ENCODE data around the gene GRIN3A.
"Not testable (repeated sequence)": the region's sequence is repeated elsewhere in the genome, so short reads cannot be mapped to it uniquely, and the experiment has no call there.

Gene GRIN3A

GRCh38 chr9:101578378-101578777, 160.1 kb downstream of the GRIN3A start:
- no peak for DNase-seq (ENCODE audit: low spot score)

GRCh38 chr9:101574731-101575333, 163.6 kb downstream of the GRIN3A start:
- no peak for DNase-seq (ENCODE audit: low spot score)

- DNase-seq (ENCODE audit: low spot score) = no peak
Observed at GRCh38 chr9:101572316-101572715, 166.1 kb downstream of the GRIN3A start.

- no peak for DNase-seq (ENCODE audit: low spot score)
Observed at GRCh38 chr9:101571114-101571513, 167.3 kb downstream of the GRIN3A start.

GRCh38 chr9:101569741-101570501, 168.5 kb downstream of the GRIN3A start:
- no peak for DNase-seq (ENCODE audit: low spot score)

- no peak for DNase-seq (ENCODE audit: low spot score)
Observed at GRCh38 chr9:101567725-101568350, 170.6 kb downstream of the GRIN3A start.

- DNase-seq (ENCODE audit: low spot score) = peak; percentile 21
Observed at GRCh38 chr9:101566904-101567724, 171.3 kb downstream of the GRIN3A start.

- DNase-seq (ENCODE audit: low spot score) = no peak
Observed at GRCh38 chr9:101564252-101564651, 174.2 kb downstream of the GRIN3A start.

GRCh38 chr9:101562966-101563365, 175.5 kb downstream of the GRIN3A start:
- no peak for DNase-seq (ENCODE audit: low spot score)

- DNase-seq (ENCODE audit: low spot score) = no peak
Observed at GRCh38 chr9:101561740-101562139, 176.7 kb downstream of the GRIN3A start.

GRCh38 chr9:101549472-101550098, 188.9 kb downstream of the GRIN3A start:
- not testable (repeated sequence) for DNase-seq (ENCODE audit: low spot score)

GRCh38 chr9:101543098-101543735, 195.2 kb downstream of the GRIN3A start:
- DNase-seq (ENCODE audit: low spot score) = no peak

GRCh38 chr9:101540069-101540468, 198.4 kb downstream of the GRIN3A start:
- DNase-seq (ENCODE audit: low spot score) = no peak

- no peak for DNase-seq (ENCODE audit: low spot score)
Observed at GRCh38 chr9:101536938-101537337, 201.5 kb downstream of the GRIN3A start.

- no peak for DNase-seq (ENCODE audit: low spot score)
Observed at GRCh38 chr9:101536351-101536750, 202.1 kb downstream of the GRIN3A start.

GRCh38 chr9:101533334-101534204, 204.9 kb downstream of the GRIN3A start, which contains the start of gene RNF20:
Gene RNF20, plus strand, starts transcription at chr9:101533853. Its CDS starts 1,571 bp downstream, at chr9:101535424.
- DNase-seq (ENCODE audit: low spot score) = peak; percentile 75

- peak; percentile 22 for DNase-seq (ENCODE audit: low spot score)
Observed at GRCh38 chr9:101530076-101530711, 208.3 kb downstream of the GRIN3A start.

GRCh38 chr9:101528015-101528414, 210.4 kb downstream of the GRIN3A start:
- DNase-seq (ENCODE audit: low spot score) = no peak

- no peak for DNase-seq (ENCODE audit: low spot score)
Observed at GRCh38 chr9:101527066-101527465, 211.4 kb downstream of the GRIN3A start.

- no peak for DNase-seq (ENCODE audit: low spot score)
Observed at GRCh38 chr9:101524371-101524770, 214.1 kb downstream of the GRIN3A start.
